Measurements from ENCODE around the gene KRTAP21-1.

Gene KRTAP21-1

GRCh38 chr21:30718239-30718909 lies 36.9 kb downstream of the KRTAP21-1 start, which contains the start of gene KRTAP21-3:
TSS of gene KRTAP21-3 (minus strand) at chr21:30718777. CDS start at chr21:30718759, 18 bp downstream.
- no peaks in the 10 kb centered on the region for H3K27me3 ChIP-seq
- no peak within 1 kb of the TSS for H3K4me3 ChIP-seq
- no peaks in the 10 kb centered on the region for H3K36me3 ChIP-seq
- intact Hi-C loops (cut with DNase I; ENCODE audit: low total_unique reads) = no loop called here
- H3K27ac ChIP-seq = no peak within 1 kb of the TSS
- DNase-seq = no peak
- TF ChIP-seq, protein P1, sequence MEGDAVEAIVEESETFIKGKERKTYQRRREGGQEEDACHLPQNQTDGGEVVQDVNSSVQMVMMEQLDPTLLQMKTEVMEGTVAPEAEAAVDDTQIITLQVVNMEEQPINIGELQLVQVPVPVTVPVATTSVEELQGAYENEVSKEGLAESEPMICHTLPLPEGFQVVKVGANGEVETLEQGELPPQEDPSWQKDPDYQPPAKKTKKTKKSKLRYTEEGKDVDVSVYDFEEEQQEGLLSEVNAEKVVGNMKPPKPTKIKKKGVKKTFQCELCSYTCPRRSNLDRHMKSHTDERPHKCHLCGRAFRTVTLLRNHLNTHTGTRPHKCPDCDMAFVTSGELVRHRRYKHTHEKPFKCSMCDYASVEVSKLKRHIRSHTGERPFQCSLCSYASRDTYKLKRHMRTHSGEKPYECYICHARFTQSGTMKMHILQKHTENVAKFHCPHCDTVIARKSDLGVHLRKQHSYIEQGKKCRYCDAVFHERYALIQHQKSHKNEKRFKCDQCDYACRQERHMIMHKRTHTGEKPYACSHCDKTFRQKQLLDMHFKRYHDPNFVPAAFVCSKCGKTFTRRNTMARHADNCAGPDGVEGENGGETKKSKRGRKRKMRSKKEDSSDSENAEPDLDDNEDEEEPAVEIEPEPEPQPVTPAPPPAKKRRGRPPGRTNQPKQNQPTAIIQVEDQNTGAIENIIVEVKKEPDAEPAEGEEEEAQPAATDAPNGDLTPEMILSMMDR (IDR thresholded peaks at IDR 0.05) = no peak
- no peaks in the 10 kb centered on the region for H3K4me1 ChIP-seq
- no peaks in the 10 kb centered on the region for H3K9me3 ChIP-seq

GRCh38 chr21:30717105-30717504 lies 38.1 kb downstream of the KRTAP21-1 start:
- Histone ChIP-seq H3K9me3 (no peaks in the 10 kb centered on the region), H3K27me3 (no peaks in the 10 kb centered on the region), H3K27ac (no peak overlapping the region), H3K36me3 (no peaks in the 10 kb centered on the region), H3K4me1 (no peaks in the 10 kb centered on the region), H3K4me3 (no peak overlapping the region)
- intact Hi-C loops (cut with DNase I; ENCODE audit: low total_unique reads) = no loop called here
- TF ChIP-seq, protein P1 (IDR thresholded peaks at IDR 0.05) = no peak
- DNase-seq = no peak

- no peaks in the 10 kb centered on the region for H3K9me3 ChIP-seq
Observed at GRCh38 chr21:30714946-30715345, 40.3 kb downstream of the KRTAP21-1 start.

DNA sequence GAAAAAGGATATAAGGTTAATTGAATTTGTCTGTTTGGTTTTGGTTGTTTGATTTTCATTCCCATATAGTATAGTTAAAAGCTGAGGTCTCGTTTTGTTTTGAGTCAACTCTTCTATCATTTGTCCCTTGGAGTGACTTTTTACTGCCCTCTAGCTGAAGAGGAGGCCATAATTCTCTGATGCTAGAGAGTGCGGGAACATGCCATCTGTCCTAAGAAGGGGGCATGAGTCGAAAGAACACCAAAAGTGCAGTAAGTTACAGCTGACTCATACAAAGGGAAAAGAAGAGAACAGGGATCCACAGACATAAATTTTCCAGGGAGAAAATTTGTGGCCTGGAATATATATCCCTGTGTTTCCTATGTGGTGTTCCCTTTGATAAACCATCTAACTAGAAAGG lies 40.8 kb downstream of the KRTAP21-1 start:
- no peak for DNase-seq
- intact Hi-C loops (cut with DNase I; ENCODE audit: low total_unique reads) = no loop called here
- Histone ChIP-seq H3K4me1 (no peaks in the 10 kb centered on the region), H3K4me3 (no peak overlapping the region), H3K9me3 (no peaks in the 10 kb centered on the region), H3K27ac (no peak overlapping the region), H3K27me3 (no peaks in the 10 kb centered on the region), H3K36me3 (no peaks in the 10 kb centered on the region)
- TF ChIP-seq, protein P1 (IDR thresholded peaks at IDR 0.05) = no peak

More at GRCh38 chr21:30714946-30715345, 40.3 kb downstream of the KRTAP21-1 start:
- TF ChIP-seq, protein P1 (IDR thresholded peaks at IDR 0.05) = no peak
- Histone ChIP-seq H3K4me1 (no peaks in the 10 kb centered on the region), H3K27ac (no peak overlapping the region), H3K27me3 (no peaks in the 10 kb centered on the region), H3K4me3 (no peak overlapping the region), H3K36me3 (no peaks in the 10 kb centered on the region)
- no peak for DNase-seq
- intact Hi-C loops (cut with DNase I; ENCODE audit: low total_unique reads) = no loop called here

GRCh38 chr21:30713766-30714165 lies 41.5 kb downstream of the KRTAP21-1 start:
- H3K27me3 ChIP-seq = no peaks in the 10 kb centered on the region
- no peaks in the 10 kb centered on the region for H3K36me3 ChIP-seq
- intact Hi-C loops (cut with DNase I; ENCODE audit: low total_unique reads) = no loop called here
- no peaks in the 10 kb centered on the region for H3K4me1 ChIP-seq
- no peak overlapping the region for H3K27ac ChIP-seq
- no peak for DNase-seq
- H3K9me3 ChIP-seq = no peaks in the 10 kb centered on the region
- TF ChIP-seq, protein P1 (IDR thresholded peaks at IDR 0.05) = no peak
- H3K4me3 ChIP-seq = no peak overlapping the region
